HG03520 (cell line): ENCODE results near the gene NT5C1B.

Experiments
- ATAC-seq: cut with Tn5 transposase; IDR thresholded peaks from one replicate; pipeline ENCODE4 v1.9.1; 2021; ENCODE audit warnings: mild to moderate bottlenecking, moderate library complexity; ENCODE audit not compliant: unreplicated experiment

Gene NT5C1B

DNA sequence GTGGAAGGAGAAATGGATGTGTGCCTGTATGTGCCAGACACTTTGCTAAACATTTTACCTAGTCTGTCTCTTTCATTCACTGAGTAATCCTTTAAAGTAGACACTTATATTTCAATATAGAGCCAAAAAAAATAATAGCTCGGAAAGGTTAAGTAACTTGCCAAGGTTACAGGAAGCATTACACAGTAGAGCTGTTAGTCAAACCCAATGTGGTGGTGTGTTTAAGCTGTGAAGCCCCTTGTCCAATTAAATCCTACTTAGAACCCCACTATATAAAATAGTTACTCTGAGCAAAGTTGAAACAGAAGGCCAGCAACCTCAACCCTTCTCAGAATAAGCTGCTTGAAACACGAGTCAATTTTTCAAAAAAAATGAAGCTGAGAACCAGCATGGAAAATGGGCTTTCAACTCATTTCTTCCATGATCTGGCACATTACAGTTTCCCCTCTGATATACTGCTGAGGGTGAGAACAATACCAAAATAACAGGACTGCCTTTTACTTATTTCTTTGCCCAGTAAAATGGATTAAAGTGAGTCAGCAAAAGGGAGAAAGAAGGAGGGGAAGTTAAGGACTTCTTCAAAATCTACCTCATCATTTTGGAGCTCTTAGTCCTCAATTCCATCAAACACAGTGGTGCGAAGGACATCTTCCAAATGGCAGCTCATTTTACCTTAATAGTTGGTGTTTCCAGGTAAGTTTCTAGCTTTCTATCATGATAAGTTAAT is 36.9 kb downstream of the NT5C1B start:
- ATAC-seq: no peak

DNA sequence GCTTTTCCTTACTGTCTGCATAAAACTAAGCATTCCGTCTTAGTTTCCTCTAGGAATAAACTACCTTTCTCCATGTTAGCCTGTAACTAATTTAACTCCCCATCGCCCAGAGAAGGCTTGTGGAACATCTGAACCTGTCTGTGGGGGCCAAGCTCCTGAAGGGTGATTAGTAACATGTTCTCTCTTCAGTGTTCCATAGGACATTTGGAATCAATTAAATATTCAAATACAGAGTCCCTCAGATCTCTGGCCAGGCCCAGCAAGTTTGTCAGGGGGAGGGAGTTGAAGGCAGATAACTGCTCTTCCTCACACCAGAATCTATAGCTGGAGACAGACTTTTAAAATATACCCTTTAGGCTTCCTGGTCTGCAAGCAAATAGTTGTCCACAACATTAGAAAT is 37.7 kb downstream of the NT5C1B start:
- ATAC-seq: no peak

DNA sequence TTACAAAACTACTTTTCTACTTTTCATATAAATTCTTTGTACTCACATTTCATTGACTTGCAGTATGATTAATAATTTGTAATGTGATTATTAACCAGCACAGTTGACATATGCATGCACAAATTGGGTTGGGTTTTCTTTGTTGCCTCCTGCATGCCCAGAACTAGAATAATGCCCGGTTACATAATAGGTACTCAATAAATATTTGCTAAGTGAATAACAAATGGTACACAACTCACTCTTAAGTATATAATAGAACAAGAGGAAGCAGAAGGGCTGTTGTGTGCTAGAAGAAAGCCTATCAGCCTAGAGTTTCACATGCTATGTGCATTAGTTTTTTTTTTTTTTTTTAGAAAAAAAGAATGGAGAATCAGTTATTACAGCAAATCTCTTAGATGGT is 38.2 kb downstream of the NT5C1B start:
- no peak for ATAC-seq

DNA sequence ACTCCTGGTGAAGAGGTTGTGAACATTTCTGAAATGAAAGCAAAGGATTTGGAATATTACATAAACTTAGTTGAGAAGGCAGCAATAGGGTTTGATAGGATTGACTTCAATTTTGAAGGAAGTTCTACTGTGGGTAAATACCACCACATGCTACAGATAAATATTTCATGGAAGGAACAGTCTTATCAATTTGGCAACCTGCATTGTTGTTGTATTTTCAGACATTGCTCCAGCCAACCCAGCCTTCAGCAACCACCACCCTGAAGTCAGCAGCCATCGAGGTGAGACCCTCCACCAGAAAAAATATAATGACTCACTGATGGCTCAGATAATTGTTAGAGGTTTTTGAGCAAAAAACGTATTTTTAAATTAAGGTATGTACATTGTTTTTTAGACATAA is 38.9 kb downstream of the NT5C1B start:
- ATAC-seq: no peak

DNA sequence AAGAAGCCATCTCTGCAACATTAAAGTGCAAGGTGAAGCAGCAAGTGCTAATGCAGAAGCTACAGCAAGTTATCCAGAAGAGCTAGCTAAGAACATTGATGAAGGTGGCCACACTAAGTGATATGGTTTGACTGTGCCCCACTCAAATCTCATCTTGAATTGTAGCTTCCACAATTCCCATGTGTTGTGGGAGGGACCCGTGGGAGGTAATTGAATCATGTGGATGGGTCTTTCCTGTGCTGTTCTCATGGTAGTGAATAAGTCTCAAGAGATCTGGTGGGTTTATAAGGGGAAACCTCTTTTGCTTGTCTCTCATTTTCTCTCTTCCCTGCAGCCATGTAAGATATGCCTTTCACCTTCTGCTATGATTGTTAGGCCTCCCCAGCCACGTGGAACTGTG is 40.3 kb downstream of the NT5C1B start:
- ATAC-seq: no peak

DNA sequence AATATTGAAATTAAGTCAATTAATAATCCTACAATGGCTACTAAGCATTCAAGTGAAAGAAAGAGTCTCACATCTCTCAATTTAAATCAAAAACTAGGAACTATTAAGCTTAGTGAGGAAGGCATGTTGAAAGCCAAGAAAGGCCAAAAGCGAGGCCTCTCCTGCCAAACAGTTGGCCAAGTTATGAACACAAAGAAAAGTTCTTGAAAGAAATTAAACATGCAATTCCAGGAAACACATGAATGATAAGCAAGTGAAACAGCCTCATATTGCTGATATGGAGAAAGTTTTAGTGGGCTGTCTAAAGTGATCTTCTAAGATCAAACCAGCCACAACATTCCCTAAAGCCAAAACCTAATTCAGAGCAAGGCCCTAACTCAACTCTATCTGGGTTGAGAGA is 40.7 kb downstream of the NT5C1B start:
- ATAC-seq: no peak

DNA sequence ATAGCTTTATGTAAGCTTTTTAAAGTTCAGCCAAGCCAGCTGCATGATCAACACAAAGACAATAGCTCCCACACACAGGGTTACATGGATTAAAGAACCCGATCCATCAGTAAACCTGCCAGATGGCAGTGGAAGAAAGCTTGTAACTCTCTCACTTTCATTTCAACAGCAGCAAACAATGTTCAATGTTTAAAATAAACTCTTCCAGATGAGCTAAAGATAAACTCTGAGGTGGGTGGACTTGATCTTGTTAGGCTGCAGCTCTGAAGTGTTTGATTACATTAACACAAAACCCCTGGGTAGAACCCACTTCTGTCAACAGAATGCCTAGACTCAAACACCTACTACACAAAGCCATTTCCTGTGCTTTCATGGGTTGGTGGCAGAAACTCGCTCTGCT is 42.8 kb downstream of the NT5C1B start:
- ATAC-seq: no peak

DNA sequence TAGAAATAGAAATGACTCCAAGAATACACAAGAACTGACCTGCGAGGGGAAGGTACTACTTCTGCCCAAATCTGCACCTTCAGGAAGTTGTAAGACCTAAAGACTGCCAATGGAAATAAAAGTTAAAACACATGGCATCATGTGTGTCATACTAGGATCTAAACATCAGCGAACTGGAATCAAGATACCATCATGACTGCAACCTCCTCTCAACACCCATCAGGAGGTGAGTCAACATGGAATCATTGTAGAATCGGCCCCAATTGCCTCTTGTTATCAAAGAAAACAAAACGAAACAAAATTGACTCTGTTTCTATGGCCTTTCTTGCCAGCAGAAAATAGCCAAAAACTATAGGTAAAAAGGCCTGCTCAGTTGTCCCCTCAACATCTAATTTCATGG is 44.0 kb downstream of the NT5C1B start:
- no peak for ATAC-seq

DNA sequence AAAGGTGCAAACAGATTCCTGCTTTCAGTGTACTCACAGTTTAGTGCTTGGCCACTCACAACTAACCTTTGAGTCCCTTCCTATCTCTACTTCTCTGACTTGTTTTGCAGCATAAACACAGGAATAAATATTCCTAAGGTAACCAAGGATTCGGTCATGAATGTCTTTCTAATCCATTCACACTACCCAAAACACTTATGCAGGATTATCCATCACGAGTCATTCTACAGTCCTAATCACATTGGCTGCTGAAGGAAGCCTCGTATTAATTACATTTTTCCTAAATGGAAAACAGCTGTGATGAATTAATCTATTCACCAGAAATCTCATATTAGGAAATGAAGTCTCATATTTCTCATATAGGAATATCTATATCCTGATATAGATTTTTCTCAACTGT is 45.2 kb downstream of the NT5C1B start:
- no peak for ATAC-seq

DNA sequence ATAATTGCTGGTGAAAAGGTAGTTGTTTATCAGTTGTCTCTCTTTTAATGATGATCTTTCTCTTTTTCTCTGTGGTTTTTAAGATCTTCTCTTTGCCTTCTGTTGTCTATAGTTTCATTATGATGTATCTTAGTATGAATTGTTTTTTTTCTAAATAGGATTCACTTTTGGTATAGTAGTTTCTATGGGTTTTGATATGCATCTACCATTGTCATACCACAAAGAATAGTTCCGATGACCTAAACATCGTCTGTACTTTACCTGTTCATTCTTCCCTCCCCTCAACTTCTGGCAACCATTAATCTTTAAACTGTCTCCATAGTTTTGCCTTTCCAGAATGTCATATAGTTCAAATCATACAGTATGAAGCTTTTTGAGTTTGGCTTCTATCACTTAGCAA is 48.5 kb downstream of the NT5C1B start:
- ATAC-seq: no peak

DNA sequence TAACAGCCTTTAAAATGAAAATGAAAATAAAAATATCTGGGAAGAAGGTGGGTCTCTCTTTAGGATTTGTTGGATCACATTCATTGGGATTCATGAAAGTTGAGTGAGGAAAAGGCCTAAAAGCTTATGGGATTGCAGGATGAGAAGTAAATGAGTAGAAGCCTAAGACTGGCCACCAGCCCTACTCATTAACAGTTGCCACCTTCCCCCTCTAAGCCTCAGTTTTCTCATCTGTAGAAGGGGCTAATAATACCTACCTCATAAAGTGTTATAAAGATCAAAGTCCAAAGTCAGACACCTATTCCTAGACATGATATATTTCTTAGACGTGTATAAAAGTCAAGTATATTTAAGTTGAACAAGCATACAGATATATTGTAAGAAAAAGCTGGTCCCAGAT is 52.7 kb downstream of the NT5C1B start:
- ATAC-seq: no peak

DNA sequence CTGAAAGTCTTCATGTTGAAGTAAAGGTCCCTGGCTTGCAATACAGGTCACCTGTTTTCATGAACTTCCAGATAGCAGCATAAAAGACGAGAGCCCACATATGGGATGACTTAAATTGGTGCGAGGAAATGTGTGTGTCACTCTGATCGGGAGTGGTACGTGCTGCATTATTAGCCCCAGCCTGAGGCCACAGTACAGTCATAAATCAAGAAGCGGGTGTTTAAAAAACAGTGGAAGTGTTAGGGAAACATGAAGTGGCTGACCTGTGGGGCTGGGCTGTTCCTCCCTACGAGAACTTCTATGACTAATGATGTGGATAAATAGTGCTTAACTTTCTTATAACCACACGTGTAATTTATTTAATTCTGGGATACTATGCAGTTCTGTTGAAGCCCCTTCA is 53.3 kb downstream of the NT5C1B start:
- no peak for ATAC-seq

DNA sequence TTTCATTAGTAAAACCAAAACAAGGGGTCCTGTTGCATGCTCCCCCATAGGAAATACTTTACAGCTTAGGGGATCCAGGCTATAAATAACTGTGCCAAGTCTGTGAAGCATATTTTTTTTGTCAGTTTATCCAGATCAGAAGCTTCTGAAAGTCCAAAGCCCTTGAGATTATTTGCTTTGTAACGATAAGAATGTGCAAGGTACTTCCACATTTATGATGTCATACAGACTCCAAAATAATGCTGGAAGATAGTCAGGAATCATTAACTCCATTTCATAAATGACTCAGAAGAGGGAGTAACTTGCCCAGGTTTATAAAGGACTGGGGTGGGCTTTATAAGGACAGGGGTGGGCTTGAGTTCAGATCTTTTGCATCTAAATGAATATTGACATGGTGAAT is 58.2 kb downstream of the NT5C1B start:
- no peak for ATAC-seq

DNA sequence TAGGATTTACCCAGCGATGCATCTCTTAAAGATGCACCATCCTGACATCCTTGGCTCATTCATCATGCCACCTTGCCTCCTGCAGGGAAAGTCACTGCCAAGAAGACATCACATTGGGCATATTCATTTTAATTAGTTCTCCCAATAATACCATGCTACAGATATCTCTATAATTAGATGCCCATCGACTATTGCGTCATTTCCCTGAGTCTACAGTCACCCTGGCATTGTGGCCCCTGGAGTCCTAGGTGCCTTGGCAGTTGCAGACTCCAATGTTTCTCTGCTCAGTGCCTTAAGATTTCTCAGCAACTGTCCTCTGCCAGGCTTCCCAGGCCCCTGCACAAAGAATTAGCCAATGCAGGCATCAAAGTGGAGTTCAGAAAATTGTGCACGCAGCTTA is 61.5 kb downstream of the NT5C1B start:
- ATAC-seq: no peak

DNA sequence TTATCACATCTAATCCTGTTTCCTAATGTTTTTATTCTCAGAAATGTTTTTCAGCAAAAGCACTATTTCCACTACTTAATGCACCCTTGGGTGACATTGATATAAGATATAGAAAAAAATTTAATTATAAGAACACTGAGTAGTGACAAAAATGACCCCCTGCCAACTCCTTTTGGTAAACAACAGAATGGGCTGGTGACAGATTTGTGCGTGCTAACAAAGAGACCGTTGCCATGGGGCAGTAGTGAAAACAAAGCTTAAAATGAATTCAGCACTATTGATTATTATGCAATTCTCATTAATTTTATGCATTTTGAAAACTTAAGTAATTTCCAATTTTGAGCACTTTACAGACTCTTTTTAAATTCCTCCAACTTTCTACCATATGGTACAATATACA is 62.0 kb downstream of the NT5C1B start:
- no peak for ATAC-seq

DNA sequence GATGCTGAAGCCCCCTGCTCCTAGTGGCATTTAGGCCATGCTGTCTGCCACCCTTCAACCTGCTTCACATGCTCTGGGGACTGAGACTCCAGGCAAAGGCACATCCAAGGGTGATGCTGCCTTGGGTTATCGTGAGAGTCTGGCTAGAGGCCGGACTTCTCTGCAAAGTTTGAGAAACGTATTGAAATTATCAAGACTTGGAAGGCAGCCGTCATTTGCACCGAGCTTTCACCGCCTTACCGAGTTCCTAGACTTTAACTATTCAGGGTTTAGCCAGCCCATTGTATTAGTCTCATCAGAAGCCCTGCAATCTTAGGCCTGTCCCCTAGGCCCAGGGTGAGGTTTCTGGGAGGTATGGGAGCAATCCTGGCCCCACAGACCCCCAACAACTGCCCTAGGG is 62.9 kb downstream of the NT5C1B start:
- no peak for ATAC-seq

DNA sequence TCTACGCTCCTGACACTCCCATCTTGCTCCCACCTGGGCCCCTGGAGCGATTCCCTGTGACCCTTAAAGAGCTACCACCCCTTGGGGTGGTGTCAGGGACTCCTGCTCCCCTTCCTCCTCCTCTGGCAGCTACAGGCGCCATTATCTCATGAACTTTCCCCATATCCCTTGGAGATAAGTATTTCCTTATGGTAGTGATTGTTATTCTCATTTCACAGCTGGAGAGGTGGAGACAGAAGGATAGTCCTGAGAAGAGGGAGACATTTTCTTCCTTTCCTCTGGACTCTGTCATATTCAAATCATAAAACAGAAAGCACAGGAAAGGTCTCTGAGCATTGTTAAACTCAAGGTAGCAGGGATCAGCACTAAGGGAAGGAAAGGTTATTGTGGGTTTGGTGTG is 63.5 kb downstream of the NT5C1B start:
- no peak for ATAC-seq

DNA sequence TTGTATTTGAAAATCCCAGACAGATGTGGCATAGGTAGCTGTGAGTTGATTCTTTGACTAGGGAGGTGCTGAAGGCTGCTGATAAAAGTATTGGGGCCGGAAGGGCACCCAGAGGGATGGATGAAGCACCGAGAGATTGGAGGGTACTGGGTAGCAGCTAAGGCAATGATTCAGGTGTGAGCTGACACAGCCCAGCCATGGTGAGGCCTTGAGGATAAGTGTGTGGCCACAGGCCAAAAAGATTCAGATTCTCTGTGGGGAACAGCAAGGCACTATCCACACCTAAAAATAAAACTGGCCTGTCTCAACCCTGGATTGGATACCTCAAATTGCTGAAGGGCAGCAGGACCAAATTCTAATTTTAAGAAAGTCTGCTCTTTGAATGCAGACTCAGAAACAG is 64.1 kb downstream of the NT5C1B start:
- ATAC-seq: no peak

DNA sequence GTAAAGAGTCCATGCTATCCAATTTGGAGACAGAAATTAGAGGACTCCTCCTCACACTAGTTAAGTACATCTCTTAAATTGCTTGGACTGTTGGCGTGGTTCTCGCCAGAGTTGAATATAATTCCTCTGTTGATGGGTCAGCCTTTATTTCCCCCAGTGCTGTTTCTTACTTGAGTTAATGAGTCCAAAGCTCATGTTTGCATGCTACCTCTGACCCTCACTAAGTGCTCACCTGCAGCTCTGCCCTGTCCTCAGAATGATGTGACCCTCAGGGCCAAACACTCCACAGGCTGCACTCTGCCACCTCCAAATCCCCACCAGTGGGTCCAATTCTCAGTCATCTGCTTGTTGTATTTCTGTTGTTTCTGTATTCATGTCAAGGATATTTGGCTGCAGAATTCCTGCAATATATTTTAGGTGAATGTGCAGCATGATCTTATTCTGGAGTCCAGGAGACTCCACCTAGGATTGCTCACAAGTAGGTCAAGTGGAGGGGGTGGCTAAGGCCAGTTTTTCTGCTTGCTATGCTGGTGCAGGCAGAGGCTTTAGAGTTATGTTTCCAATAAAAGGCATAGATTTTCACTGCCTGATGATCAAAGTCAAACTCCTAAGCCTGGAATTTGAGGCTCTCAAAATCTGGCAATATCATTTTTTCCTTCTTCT is 66.8 kb downstream of the NT5C1B start:
- ATAC-seq: no peak

DNA sequence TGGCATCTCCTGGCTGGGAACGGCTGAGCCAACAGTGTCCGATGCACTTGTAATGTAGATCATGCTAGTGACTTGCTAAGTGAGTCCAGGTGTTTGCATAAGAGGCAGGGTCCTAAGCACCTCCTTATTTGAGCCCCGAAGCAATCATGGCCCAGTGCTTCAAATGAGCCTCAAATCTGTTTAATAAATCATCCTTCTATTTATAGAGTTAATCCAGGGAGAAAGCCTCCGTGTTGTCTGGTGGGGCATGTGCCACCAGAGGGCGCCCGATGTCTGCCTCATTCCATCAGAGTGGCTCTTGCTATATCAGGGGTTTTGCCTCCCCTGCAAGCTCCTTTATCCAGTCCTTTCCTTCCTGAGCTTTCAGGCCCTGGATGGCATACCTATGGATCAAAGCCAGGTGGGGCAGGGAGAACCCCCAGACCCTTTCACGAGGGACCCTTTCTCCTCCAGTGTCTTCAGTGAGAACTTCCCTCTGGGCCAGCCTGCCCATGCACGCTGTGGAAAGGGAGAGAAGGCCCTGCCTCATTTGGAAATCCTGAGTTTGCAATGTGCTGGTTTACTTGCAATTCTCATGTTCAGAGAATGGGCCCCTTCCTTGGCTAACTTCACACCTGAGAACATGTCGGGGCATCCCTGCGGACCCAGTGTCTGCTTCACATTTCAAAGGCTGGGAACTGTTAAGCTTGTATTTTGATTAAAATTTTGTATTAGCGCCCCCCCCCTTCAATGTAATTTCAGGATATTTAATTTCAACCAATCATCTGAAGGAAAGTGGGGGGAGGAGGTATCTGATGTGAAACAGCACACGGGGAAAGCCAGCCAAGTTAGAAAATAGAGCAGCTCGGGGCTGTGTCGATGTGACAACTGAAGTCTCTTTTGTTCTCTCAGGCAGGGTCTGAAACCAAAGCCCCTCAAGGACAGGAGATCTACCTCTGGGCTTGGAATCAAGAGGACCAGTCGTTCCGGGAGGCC is 68.6 kb downstream of the NT5C1B start:
- no peak for ATAC-seq

DNA sequence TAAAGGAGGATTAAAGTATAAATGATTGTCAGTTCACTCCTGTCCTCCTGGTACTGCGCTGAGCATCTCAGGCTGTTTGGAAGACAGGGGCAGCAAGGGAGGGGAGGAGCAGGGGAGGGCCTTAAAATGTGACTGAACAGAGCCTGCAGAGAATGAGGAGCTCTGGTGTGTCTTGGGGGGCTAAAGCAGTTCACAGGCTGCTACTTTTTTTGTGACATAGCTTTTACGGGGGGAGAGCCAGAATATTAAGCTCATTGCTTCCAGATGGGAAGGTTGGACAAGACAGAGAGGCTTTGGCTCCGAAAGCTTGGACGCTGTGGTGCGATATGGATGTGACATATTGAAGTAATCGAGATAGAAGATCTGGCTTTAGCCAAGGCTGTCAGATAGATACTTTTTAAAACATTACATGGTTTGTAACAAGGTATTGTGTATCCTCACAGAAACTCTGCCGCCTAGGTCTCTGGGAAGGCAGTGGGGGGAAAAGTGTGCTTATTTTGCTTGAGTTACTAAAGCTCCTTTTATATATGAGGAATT is 69.4 kb downstream of the NT5C1B start:
- ATAC-seq: no peak
